ENCODE measurements around the gene TAGLN2.

The TAGLN2 gene

GRCh38 chr1:159929155-159930051, 4.1 kb upstream of the TAGLN2 start:
- Histone ChIP-seq H3K27ac (ENCODE audit: insufficient read depth, low read length, poor library complexity, severe bottlenecking) (no peak overlapping the region), H3K36me3 (ENCODE audit: control insufficient read depth, insufficient read depth, low read length) (no peaks in the 10 kb centered on the region), H3K4me3 (ENCODE audit: insufficient read depth, low read depth, low read length, poor library complexity, severe bottlenecking) (no peak overlapping the region), H3K27me3 (replicated peaks; ENCODE audit: control insufficient read depth, insufficient read depth, low read length, poor library complexity, severe bottlenecking) (no peaks in the 10 kb centered on the region), H3K9me3 (ENCODE audit: control insufficient read depth, low read length) (no peaks in the 10 kb centered on the region), H3K4me1 (ENCODE audit: control insufficient read depth, insufficient read depth, low read length, poor library complexity, severe bottlenecking) (no peaks in the 10 kb centered on the region)
- no peak for DNase-seq

- Histone ChIP-seq H3K4me3 (ENCODE audit: insufficient read depth, low read depth, low read length, poor library complexity, severe bottlenecking) (no peak overlapping the region), H3K9me3 (ENCODE audit: control insufficient read depth, low read length) (no peaks in the 10 kb centered on the region), H3K27ac (ENCODE audit: insufficient read depth, low read length, poor library complexity, severe bottlenecking) (no peak overlapping the region), H3K4me1 (ENCODE audit: control insufficient read depth, insufficient read depth, low read length, poor library complexity, severe bottlenecking) (no peaks in the 10 kb centered on the region), H3K27me3 (replicated peaks; ENCODE audit: control insufficient read depth, insufficient read depth, low read length, poor library complexity, severe bottlenecking) (no peaks in the 10 kb centered on the region), H3K36me3 (ENCODE audit: control insufficient read depth, insufficient read depth, low read length) (no peaks in the 10 kb centered on the region)
- DNase-seq = no peak
These were observed 3.3 kb upstream of the TAGLN2 start for GRCh38 chr1:159928491-159929050.

- H3K27ac ChIP-seq (ENCODE audit: insufficient read depth, low read length, poor library complexity, severe bottlenecking) = no peak overlapping the region
- H3K9me3 ChIP-seq (ENCODE audit: control insufficient read depth, low read length) = no peaks in the 10 kb centered on the region
- H3K4me1 ChIP-seq (ENCODE audit: control insufficient read depth, insufficient read depth, low read length, poor library complexity, severe bottlenecking) = peaks cover 2% of the 10 kb centered on the region
- no peak overlapping the region for H3K4me3 ChIP-seq (ENCODE audit: insufficient read depth, low read depth, low read length, poor library complexity, severe bottlenecking)
- no peaks in the 10 kb centered on the region for H3K36me3 ChIP-seq (ENCODE audit: control insufficient read depth, insufficient read depth, low read length)
- DNase-seq = no peak
- no peaks in the 10 kb centered on the region for H3K27me3 ChIP-seq (replicated peaks; ENCODE audit: control insufficient read depth, insufficient read depth, low read length, poor library complexity, severe bottlenecking)
These were observed 2.6 kb upstream of the TAGLN2 start for GRCh38 chr1:159927849-159928431.

- H3K4me1 ChIP-seq (ENCODE audit: control insufficient read depth, insufficient read depth, low read length, poor library complexity, severe bottlenecking) = peaks cover 9% of the 10 kb centered on the region
- no peak for DNase-seq
- H3K27me3 ChIP-seq (replicated peaks; ENCODE audit: control insufficient read depth, insufficient read depth, low read length, poor library complexity, severe bottlenecking) = no peaks in the 10 kb centered on the region
- H3K4me3 ChIP-seq (ENCODE audit: insufficient read depth, low read depth, low read length, poor library complexity, severe bottlenecking) = no peak overlapping the region
- H3K27ac ChIP-seq (ENCODE audit: insufficient read depth, low read length, poor library complexity, severe bottlenecking) = no peak overlapping the region
- no peaks in the 10 kb centered on the region for H3K9me3 ChIP-seq (ENCODE audit: control insufficient read depth, low read length)
- H3K36me3 ChIP-seq (ENCODE audit: control insufficient read depth, insufficient read depth, low read length) = no peaks in the 10 kb centered on the region
These were observed 2.0 kb upstream of the TAGLN2 start for GRCh38 chr1:159927211-159927848.

- no peaks in the 10 kb centered on the region for H3K27me3 ChIP-seq (replicated peaks; ENCODE audit: control insufficient read depth, insufficient read depth, low read length, poor library complexity, severe bottlenecking)
- peak overlapping the region; percentile 100 for H3K27ac ChIP-seq (ENCODE audit: insufficient read depth, low read length, poor library complexity, severe bottlenecking)
- peaks cover 5% of the 10 kb centered on the region for H3K36me3 ChIP-seq (ENCODE audit: control insufficient read depth, insufficient read depth, low read length)
- peak overlapping the region; percentile 77 for H3K4me3 ChIP-seq (ENCODE audit: insufficient read depth, low read depth, low read length, poor library complexity, severe bottlenecking)
- H3K4me1 ChIP-seq (ENCODE audit: control insufficient read depth, insufficient read depth, low read length, poor library complexity, severe bottlenecking) = peaks cover 24% of the 10 kb centered on the region
- no peak for DNase-seq
- no peaks in the 10 kb centered on the region for H3K9me3 ChIP-seq (ENCODE audit: control insufficient read depth, low read length)
These were observed 392 bp upstream of the TAGLN2 start for GRCh38 chr1:159925719-159926078.

- peaks cover 20% of the 10 kb centered on the region for H3K36me3 ChIP-seq (ENCODE audit: control insufficient read depth, insufficient read depth, low read length)
- H3K4me1 ChIP-seq (ENCODE audit: control insufficient read depth, insufficient read depth, low read length, poor library complexity, severe bottlenecking) = peaks cover 30% of the 10 kb centered on the region
- H3K27me3 ChIP-seq (replicated peaks; ENCODE audit: control insufficient read depth, insufficient read depth, low read length, poor library complexity, severe bottlenecking) = no peaks in the 10 kb centered on the region
- peak; percentile 62 to 70 (median 68) for DNase-seq
- H3K9me3 ChIP-seq (ENCODE audit: control insufficient read depth, low read length) = no peaks in the 10 kb centered on the region
- peak overlapping the region; percentile 100 for H3K27ac ChIP-seq (ENCODE audit: insufficient read depth, low read length, poor library complexity, severe bottlenecking)
- peak overlapping the region; percentile 77 for H3K4me3 ChIP-seq (ENCODE audit: insufficient read depth, low read depth, low read length, poor library complexity, severe bottlenecking)
These were observed 1.1 kb downstream of the TAGLN2 start for GRCh38 chr1:159924025-159924790.

GRCh38 chr1:159923203-159924024, 1.9 kb downstream of the TAGLN2 start:
- Histone ChIP-seq H3K9me3 (ENCODE audit: control insufficient read depth, low read length) (no peaks in the 10 kb centered on the region), H3K27me3 (replicated peaks; ENCODE audit: control insufficient read depth, insufficient read depth, low read length, poor library complexity, severe bottlenecking) (no peaks in the 10 kb centered on the region), H3K36me3 (ENCODE audit: control insufficient read depth, insufficient read depth, low read length) (peaks cover 28% of the 10 kb centered on the region), H3K4me1 (ENCODE audit: control insufficient read depth, insufficient read depth, low read length, poor library complexity, severe bottlenecking) (peaks cover 33% of the 10 kb centered on the region), H3K4me3 (ENCODE audit: insufficient read depth, low read depth, low read length, poor library complexity, severe bottlenecking) (peak overlapping the region; percentile 77), H3K27ac (ENCODE audit: insufficient read depth, low read length, poor library complexity, severe bottlenecking) (peak overlapping the region; percentile 100)
- DNase-seq = peak; percentile 86 to 94 (median 91)

GRCh38 chr1:159922511-159923202, 2.6 kb downstream of the TAGLN2 start:
- no peak for DNase-seq
- Histone ChIP-seq H3K9me3 (ENCODE audit: control insufficient read depth, low read length) (no peaks in the 10 kb centered on the region), H3K4me1 (ENCODE audit: control insufficient read depth, insufficient read depth, low read length, poor library complexity, severe bottlenecking) (peaks cover 33% of the 10 kb centered on the region), H3K4me3 (ENCODE audit: insufficient read depth, low read depth, low read length, poor library complexity, severe bottlenecking) (peak overlapping the region; percentile 77), H3K27ac (ENCODE audit: insufficient read depth, low read length, poor library complexity, severe bottlenecking) (peak overlapping the region; percentile 100), H3K36me3 (ENCODE audit: control insufficient read depth, insufficient read depth, low read length) (peaks cover 36% of the 10 kb centered on the region), H3K27me3 (replicated peaks; ENCODE audit: control insufficient read depth, insufficient read depth, low read length, poor library complexity, severe bottlenecking) (no peaks in the 10 kb centered on the region)

Data from effector memory CD4-positive, alpha-beta T cell (primary cell).